ENCODE data around the gene OR8U1.

GRCh38 chr11:56380120-56380519 is 4.7 kb downstream of the OR8U1 start:
- no peak for TF ChIP-seq EZH2phosphoT487 (IDR thresholded peaks at IDR 0.05; ENCODE audit: borderline replicate concordance, low read depth, low read length)
- TF ChIP-seq CTCF (conservative IDR thresholded peaks at IDR 0.05; ENCODE audit: low read length) = no peak

All from OCI-LY7 (cell line).